GM12878 (cell line): ENCODE results near the gene TMEM229B.

Source experiments
- BHLHE40 ChIP-seq, 2 experiments: fragments of 450-650 bp in 1 of 2; IDR thresholded peaks; 2 replicates each; pipeline ENCODE4 v1.6.1; 2011 to 2017; ENCODE audit warnings: low read depth in 2 of 2, borderline replicate concordance in 1 of 2, improper control_type of control experiment in 1 of 2, low read length in 1 of 2, mild to moderate bottlenecking in 1 of 2
- CEBPB ChIP-seq, 2 experiments: fragments of 150-350 bp in 1 of 2; IDR thresholded peaks; 2 replicates each; pipeline ENCODE4 v1.6.1; 2012 to 2014; ENCODE audit warnings: low read depth in 2 of 2, low read length in 2 of 2, borderline replicate concordance in 1 of 2, inconsistent platforms in 1 of 2
- CTCF ChIP-seq, 3 experiments: IDR thresholded peaks in 2 of 3; conservative IDR thresholded peaks in 1 of 3; 2 replicates each; pipeline ENCODE4 v1.5.1; 2011; ENCODE audit warnings: low read depth in 3 of 3, low read length in 3 of 3, mild to moderate bottlenecking in 3 of 3, control low read depth in 2 of 3, moderate library complexity in 2 of 3, inconsistent platforms in 1 of 3, mixed read lengths in 1 of 3; ENCODE audit not compliant: control insufficient read depth in 2 of 3, insufficient read depth in 1 of 3; ENCODE audit errors: extremely low read depth in 1 of 3
- KDM1A ChIP-seq: fragments of 200-600 bp; sonication (generic); IDR thresholded peaks from 2 replicates; pipeline ENCODE4 v1.6.1; 2016; ENCODE audit warnings: borderline replicate concordance
- MYB ChIP-seq: fragments of 150-350 bp; IDR thresholded peaks from 2 replicates; pipeline ENCODE4 v1.6.1; 2014; ENCODE audit warnings: mild to moderate bottlenecking, low read depth, low read length, borderline replicate concordance
- NFYB ChIP-seq: IDR thresholded peaks from 2 replicates; pipeline ENCODE4 v1.6.1; 2011; ENCODE audit warnings: low read depth, mild to moderate bottlenecking, low read length, improper control_type of control experiment, moderate library complexity; ENCODE audit not compliant: insufficient read depth
- NKRF ChIP-seq: fragments of 450-650 bp; conservative IDR thresholded peaks from 2 replicates; pipeline ENCODE4 v1.6.1; 2017; ENCODE audit warnings: mild to moderate bottlenecking, moderate library complexity
- POLR2A ChIP-seq: IDR thresholded peaks from 2 replicates; pipeline ENCODE4 v1.6.1; 2011; ENCODE audit warnings: low read depth, mild to moderate bottlenecking, low read length
- POLR2AphosphoS5 ChIP-seq: IDR thresholded peaks from 2 replicates; pipeline ENCODE4 v1.6.1; 2011; ENCODE audit warnings: mild to moderate bottlenecking, low read length, inconsistent platforms
- RAD21 ChIP-seq: IDR thresholded peaks from 2 replicates; pipeline ENCODE4 v1.6.1; 2011; ENCODE audit warnings: mild to moderate bottlenecking, low read depth, low read length, moderate library complexity; ENCODE audit not compliant: insufficient read depth
- SPI1 ChIP-seq: IDR thresholded peaks from 2 replicates; pipeline ENCODE4 v1.6.1; 2011; ENCODE audit warnings: low read depth, mild to moderate bottlenecking, low read length, moderate library complexity, borderline replicate concordance; ENCODE audit not compliant: insufficient read depth
- SRF ChIP-seq, 2 experiments: IDR thresholded peaks; 2 replicates each; pipeline ENCODE4 v1.6.1; 2011; ENCODE audit warnings: low read depth in 2 of 2, low read length in 2 of 2, mild to moderate bottlenecking in 1 of 2, moderate library complexity in 1 of 2
- ZNF217 ChIP-seq: fragments of 450-650 bp; IDR thresholded peaks from 2 replicates; pipeline ENCODE4 v1.6.1; 2017; ENCODE audit warnings: antibody characterized with exemption, mild to moderate bottlenecking
- ZSCAN29 ChIP-seq: fragments of 450-650 bp; IDR thresholded peaks from 2 replicates; pipeline ENCODE4 v1.6.1; 2017; ENCODE audit warnings: mild to moderate bottlenecking, moderate library complexity

- no peak for TF ChIP-seq ZSCAN29
- TF ChIP-seq ZNF217 = no peak
- no peak for TF ChIP-seq SRF (IDR thresholded peaks at IDR 0.05; ENCODE audit: low read depth in 2 of 2, low read length in 2 of 2)
- TF ChIP-seq BHLHE40 (IDR thresholded peaks at IDR 0.05; ENCODE audit: borderline replicate concordance in 1 of 2, low read depth in 2 of 2, low read length in 1 of 2) = 0 out of 4 replicates have a peak, but pooled peaks of 1 of the 2 experiments have one; percentile 18
- no peak for TF ChIP-seq MYB
- TF ChIP-seq NKRF = no peak
- no peak for TF ChIP-seq NFYB
- no peak for TF ChIP-seq KDM1A
- no peak for TF ChIP-seq CEBPB (IDR thresholded peaks at IDR 0.05; ENCODE audit: borderline replicate concordance in 1 of 2, low read depth in 2 of 2, low read length in 2 of 2)
- no peak for TF ChIP-seq RAD21
- TF ChIP-seq POLR2A = no peak
- no peak for TF ChIP-seq POLR2AphosphoS5
- TF ChIP-seq CTCF (IDR thresholded peaks at IDR 0.05 in 2 of 3, conservative IDR thresholded peaks at IDR 0.05 in 1 of 3; ENCODE audit: control insufficient read depth in 2 of 3, extremely low read depth in 1 of 3, insufficient read depth in 1 of 3, low read depth in 3 of 3, low read length in 3 of 3) = no peak
- TF ChIP-seq SPI1 = no peak
These were observed 44.7 kb upstream of the TMEM229B start, which contains the start of gene PLEKHH1 for GRCh38 chr14:67532998-67533753.
